ENCODE measurements around the gene GP1BA.
A peak's percentile ranks its signal among the peaks of the same experiment; 100 is the strongest.

GP1BA gene

GRCh38 chr17:4931963-4932362 lies at the start of gene GP1BA:
TSS of gene GP1BA (plus strand) at chr17:4932277. CDS start at chr17:4932605, 328 bp downstream.
- DNase-seq (ENCODE audit: insufficient read length, low spot score) (no peak), FAIRE-seq (peak; percentile 33)

DNA sequence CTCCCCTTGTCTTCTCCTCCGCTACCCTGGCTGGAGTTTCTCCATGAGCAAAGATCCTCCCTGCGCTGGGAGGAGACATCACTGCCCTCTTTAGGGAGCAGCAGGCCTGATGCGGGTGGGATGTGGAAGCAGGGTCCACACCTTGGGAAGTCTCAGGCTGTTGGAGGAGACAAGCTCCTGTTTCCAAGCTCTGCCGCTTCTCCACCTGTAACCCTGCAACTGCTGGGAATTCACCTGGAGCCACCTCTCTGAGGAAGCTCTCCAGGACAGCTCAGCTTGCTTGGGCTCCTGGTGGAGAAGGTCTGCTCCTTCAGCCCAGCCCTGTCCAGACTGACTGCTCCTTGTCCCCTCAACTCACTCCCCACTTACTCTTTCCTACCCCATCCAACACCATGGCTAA lies 47.6 kb upstream of the GP1BA start:
- FAIRE-seq (no peak), DNase-seq (ENCODE audit: insufficient read length, low spot score) (no peak)

- no peak for FAIRE-seq
Measured at GRCh38 chr17:4886830-4887229, 45.2 kb upstream of the GP1BA start.

GRCh38 chr17:4887581-4887980 lies 44.5 kb upstream of the GP1BA start:
- DNase-seq (ENCODE audit: insufficient read length, low spot score), result no peak
- FAIRE-seq, result no peak

More at GRCh38 chr17:4886830-4887229, 45.2 kb upstream of the GP1BA start:
- no peak for DNase-seq (ENCODE audit: insufficient read length, low spot score)

DNA sequence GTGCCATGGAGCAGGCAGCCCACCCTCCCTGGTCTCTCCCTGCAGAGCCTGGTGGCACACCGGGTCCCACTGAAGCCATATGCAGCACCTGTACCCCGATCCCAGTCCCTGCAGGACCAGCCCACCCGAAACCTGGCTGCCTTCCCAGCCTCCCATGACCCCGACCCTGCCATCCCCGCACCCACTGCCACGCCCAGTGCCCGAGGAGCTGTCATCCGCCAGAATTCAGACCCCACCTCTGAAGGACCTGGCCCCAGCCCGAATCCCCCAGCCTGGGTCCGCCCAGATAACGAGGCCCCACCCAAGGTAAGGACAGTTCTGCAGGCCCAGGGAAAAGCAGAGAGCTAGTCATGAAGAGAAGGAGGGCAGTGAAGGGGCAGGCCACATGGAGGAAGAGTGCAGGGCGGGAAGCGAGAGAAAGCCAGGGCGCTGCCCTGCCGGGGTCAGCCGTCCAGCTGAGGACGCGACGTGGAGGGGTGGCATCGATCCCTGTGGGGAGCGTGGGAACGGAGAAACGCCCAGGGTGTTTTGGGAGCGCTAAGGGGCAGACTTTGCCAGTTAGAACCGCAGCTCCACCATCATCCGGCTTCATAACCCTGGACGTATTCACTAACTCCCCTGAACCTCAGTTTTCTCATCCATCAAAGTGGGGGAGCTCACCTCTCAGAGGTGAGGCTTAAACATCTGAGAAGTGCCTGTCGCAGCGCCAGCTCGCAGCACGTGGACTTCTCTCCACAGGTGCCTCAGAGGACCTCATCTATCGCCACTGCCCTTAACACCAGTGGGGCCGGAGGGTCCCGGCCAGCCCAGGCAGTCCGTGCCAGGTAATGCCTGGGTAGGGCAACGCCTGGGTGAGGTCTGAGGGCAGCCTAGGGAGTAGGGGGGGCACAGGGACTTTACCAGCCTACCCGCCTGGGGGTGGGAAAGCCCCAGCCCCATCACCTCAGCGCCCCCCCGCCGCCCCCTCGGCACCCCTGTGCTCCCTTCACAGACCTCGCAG lies 40.4 kb upstream of the GP1BA start:
- no peak for DNase-seq (ENCODE audit: insufficient read length, low spot score)
- FAIRE-seq, result no peak

- FAIRE-seq (no peak), DNase-seq (ENCODE audit: insufficient read length, low spot score) (no peak)
Measured at GRCh38 chr17:4892499-4893221, 39.4 kb upstream of the GP1BA start.

- DNase-seq (ENCODE audit: insufficient read length, low spot score) (no peak), FAIRE-seq (no peak)
Measured at GRCh38 chr17:4893272-4893671, 38.8 kb upstream of the GP1BA start.

DNA sequence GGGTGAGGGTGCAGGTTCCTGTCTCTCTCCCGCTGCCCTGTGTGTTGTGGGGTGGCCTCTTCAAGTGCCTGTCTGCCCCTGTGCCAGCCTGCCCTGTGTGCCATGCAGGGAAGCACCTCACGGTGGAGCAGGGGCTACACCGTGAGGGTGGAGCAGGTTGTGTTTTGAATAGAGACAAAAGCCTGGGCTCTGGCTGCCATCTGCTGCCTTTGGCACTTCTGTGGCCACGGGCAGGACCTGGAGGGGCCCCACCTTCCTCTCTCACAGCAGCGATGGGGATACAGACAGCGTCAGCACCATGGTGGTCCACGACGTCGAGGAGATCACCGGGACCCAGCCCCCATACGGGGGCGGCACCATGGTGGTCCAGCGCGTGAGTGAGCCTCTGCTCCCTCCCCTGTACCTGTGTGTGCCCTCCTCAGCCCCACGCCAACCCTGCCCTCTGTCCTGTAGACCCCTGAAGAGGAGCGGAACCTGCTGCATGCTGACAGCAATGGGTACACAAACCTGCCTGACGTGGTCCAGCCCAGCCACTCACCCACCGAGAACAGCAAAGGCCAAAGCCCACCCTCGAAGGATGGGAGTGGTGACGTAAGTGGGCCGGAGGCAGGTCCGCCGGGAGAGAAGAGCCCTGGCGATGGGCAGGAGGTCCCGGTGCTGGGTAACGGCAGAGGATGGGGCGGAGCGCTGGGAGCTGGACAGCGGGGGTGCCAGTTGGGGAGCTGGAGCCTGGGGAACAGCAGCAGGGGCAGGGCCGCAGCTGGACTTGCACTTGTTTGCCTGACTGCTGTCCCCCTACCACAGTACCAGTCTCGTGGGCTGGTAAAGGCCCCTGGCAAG lies 38.1 kb upstream of the GP1BA start:
- DNase-seq (ENCODE audit: insufficient read length, low spot score) (no peak), FAIRE-seq (no peak)

GRCh38 chr17:4895121-4895520 lies 37.0 kb upstream of the GP1BA start:
- FAIRE-seq (no peak), DNase-seq (ENCODE audit: insufficient read length, low spot score) (no peak)

DNA sequence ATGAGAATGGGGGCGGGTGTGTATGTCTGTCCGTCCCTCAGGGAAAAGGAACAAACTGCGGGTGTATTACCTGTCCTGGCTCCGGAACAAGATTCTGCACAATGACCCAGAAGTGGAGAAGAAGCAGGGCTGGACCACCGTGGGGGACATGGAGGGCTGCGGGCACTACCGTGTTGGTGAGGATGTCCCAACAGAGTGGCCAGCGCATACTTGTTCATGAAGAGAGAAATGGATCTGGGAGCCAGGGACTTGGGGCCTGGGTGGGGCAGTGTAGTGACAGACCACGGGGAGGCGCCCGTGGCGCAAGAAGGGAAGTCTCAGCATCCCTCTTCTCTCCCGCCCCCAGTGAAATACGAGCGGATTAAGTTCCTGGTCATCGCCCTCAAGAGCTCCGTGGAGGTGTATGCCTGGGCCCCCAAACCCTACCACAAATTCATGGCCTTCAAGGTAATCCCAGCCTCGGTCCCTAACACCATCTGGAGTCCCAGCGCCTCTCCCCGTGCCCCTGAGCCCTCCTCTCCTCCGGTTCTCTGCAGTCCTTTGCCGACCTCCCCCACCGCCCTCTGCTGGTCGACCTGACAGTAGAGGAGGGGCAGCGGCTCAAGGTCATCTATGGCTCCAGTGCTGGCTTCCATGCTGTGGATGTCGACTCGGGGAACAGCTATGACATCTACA lies 36.3 kb upstream of the GP1BA start:
- FAIRE-seq, result no peak
- DNase-seq (ENCODE audit: insufficient read length, low spot score), result no peak

DNA sequence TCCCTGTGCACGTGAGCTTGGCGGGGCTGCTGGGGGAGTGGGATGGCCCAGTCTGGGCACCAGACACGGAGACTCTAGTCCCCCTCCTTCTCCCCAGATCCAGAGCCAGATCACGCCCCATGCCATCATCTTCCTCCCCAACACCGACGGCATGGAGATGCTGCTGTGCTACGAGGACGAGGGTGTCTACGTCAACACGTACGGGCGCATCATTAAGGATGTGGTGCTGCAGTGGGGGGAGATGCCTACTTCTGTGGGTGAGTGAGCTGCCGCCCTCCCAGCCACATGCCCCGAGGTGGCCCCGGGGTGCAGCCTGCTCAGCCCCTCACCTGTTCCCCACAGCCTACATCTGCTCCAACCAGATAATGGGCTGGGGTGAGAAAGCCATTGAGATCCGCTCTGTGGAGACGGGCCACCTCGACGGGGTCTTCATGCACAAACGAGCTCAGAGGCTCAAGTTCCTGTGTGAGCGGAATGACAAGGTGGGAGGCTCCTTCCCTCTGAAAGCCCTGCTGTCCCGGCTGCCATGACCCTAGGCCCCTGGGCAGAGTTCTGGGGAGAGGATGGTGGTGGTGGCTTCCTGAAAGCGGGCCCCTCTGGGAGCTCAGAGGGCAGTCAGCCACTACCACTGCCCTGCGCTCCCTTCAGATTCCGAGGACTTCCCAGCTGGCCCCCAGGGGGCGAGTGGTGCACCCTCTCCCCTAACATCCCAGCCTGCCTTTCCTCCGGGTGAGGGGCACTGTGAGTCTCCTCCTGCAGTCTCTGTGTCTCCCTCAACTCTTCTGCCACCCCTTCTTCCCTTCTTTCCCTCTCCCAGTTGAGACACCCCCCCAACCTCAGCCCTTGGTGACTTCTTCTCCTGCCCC lies 35.5 kb upstream of the GP1BA start:
- no peak for DNase-seq (ENCODE audit: insufficient read length, low spot score)
- FAIRE-seq, result no peak

DNA sequence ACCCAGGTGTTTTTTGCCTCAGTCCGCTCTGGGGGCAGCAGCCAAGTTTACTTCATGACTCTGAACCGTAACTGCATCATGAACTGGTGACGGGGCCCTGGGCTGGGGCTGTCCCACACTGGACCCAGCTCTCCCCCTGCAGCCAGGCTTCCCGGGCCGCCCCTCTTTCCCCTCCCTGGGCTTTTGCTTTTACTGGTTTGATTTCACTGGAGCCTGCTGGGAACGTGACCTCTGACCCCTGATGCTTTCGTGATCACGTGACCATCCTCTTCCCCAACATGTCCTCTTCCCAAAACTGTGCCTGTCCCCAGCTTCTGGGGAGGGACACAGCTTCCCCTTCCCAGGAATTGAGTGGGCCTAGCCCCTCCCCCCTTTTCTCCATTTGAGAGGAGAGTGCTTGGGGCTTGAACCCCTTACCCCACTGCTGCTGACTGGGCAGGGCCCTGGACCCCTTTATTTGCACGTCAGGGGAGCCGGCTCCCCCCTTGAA lies 34.8 kb upstream of the GP1BA start:
- no peak for FAIRE-seq

GRCh38 chr17:4897785-4898184 lies 34.3 kb upstream of the GP1BA start:
- FAIRE-seq (no peak), DNase-seq (ENCODE audit: insufficient read length, low spot score) (no peak)

More for the DNA sequence above, 34.8 kb upstream of the GP1BA start:
- DNase-seq (ENCODE audit: insufficient read length, low spot score), result no peak

DNA sequence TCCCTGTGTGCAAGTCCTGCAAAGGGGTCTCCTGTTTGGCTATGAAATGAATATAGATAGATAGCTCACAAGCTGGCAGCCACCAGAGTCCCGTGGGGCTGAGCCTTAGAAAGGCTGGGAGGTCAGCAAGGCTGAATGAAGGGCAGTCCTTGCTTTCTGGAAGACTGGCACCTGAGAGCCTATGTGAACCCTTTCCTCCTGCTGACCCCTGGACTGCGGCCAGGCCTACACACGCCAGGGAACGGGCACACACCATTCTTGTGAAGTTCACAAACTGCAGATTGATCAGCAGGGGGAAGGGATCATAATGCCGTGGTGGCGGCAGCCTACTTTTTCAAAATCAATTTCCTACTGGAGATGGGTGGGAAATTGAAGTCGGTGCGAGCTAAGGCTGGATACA lies 33.7 kb upstream of the GP1BA start:
- no peak for FAIRE-seq

GRCh38 chr17:4898927-4899326 lies 33.1 kb upstream of the GP1BA start:
- FAIRE-seq (no peak), DNase-seq (ENCODE audit: insufficient read length, low spot score) (no peak)

More for the DNA sequence above, 33.7 kb upstream of the GP1BA start:
- DNase-seq (ENCODE audit: insufficient read length, low spot score), result no peak

DNA sequence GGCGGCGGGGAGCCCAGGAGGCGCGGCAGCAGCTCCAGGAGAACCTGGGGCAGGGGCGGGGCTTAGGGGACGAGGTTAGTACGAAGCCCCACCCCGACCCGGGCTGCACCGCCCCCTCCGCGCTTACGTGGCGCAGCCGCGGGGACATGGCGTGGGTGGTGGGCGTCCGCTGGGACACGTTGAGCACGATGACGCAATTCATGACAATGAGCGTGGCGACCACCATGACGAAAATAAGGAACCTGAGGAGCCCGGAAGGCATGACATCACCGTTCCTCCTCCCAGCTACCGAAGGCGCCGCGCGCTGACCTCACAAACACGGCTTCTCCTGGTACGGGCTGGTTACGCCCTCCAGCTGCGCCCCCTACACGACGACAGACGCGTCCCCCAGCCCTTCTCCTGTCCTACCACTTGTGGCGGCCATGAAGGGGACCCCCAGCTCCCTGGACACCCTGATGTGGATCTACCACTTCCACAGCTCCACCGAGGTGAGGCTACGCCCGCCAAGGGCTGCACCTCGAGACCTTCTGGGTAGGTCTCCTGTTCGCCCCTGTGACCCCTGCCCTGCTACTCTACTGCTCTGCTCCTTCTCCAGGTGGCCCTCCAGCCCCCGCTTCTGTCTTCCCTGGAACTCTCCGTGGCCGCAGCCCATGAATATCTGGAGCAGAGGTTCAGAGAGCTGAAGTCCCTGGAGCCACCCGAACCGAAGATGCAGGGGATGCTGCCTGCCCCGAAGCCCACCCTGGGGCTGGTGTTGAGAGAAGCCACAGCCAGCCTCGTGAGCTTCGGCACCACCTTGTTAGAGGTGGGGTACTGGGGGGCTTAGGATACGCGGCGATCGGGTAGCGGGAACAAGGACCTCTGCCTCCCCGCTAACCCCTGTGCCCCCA lies 32.5 kb upstream of the GP1BA start, which contains the start of gene C17orf107:
Gene C17orf107, plus strand, starts transcription at position 196 of the 890 bp plus-strand sequence. Its CDS starts 227 bp downstream, at position 423.
- FAIRE-seq (peak; percentile 28), DNase-seq (ENCODE audit: insufficient read length, low spot score) (peak; percentile 70)

DNA sequence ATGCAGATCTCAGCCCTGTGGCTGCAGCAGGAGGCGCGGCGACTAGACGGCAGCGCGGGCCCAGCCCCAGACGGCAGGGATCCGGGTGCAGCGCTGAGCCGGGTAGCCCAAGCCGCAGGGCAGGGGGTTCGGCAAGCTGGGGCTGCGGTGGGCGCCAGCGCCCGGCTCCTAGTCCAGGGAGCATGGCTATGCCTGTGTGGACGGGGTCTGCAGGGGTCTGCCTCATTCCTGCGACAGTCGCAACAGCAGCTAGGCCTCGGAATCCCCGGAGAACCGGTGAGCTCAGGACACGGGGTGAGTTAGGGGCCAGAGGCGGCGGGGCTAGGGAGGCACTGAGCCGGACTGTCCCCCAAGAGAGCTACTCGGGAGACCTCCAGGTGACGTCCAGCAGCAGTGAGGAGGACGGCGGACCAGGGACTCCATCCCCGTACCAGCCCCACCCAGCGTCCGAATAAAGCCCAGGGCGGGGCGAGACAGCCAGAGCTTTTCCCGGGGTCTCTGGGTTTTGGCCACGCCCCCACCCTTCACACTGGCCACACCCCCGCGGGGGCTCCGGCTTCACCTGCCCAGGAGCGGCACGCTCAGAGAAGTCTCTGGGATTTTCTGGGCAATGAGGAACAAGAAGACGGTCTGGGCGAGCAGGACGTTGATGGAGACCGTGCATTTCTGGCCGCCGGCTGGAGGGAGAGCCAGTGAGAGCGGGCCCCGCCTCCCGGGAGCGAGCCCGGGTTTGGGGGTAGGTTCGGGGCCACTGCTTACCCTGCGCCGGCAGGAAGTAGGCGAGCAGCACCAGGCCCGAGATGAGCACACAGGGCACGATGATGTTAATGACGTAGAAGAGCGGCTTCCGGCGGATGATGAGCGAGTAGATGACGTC lies 31.6 kb upstream of the GP1BA start:
- DNase-seq (ENCODE audit: insufficient read length, low spot score), result no peak
- no peak for FAIRE-seq

Data from GM19239 (cell line).